Measurements from ENCODE around the gene OR10Z1. TPM values are rescaled to one million over a fixed set of nuclear protein-coding genes. Genes with fewer than 3 reads are reported as not detected.

Gene OR10Z1
- total RNA-seq, 1 donor from 2014 or later, result not detected

DNA sequence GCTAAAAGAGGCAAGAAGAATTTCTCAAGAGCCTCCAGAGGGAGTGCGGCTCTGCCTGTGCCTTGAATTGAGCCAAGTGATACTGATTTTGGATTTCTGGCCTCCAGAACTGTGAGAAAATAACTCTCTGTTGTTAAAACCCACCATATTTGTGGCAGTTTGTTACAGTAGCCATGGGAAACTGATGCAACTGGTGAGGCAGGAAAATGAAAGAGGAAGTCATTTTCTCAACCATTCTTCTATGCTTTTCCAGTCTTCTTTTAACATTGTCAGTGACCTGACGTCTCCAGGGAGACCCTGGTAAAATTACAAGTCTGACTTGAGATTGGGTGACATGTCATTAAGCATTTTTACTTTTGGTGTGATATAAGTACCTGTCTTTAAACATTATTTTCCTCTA, 40.5 kb upstream of the OR10Z1 start:
- TF ChIP-seq EZH2 (IDR thresholded peaks at IDR 0.05) (no peak), CTCF (IDR thresholded peaks at IDR 0.05) (no peak), EZH2phosphoT487 (IDR thresholded peaks at IDR 0.05) (no peak)
- no peak for DNase-seq (ENCODE audit: low spot score)
- no peak overlapping the region for H3K9ac ChIP-seq
- no peak overlapping the region for H3K27ac ChIP-seq
- no peaks in the 10 kb centered on the region for H3K4me1 ChIP-seq
- no peak overlapping the region for H3K4me3 ChIP-seq
- no peaks in the 10 kb centered on the region for H3K36me3 ChIP-seq
- H3K79me2 ChIP-seq (ENCODE audit: low read depth), result no peaks in the 10 kb centered on the region
- H3K4me3 Mint-ChIP-seq, result no peak overlapping the region
- H3K4me1 Mint-ChIP-seq, result no peaks in the 10 kb centered on the region
- no peaks in the 10 kb centered on the region for H3K27me3 ChIP-seq
- H4K20me1 ChIP-seq (ENCODE audit: low read depth), result no peaks in the 10 kb centered on the region
- H3K9me3 Mint-ChIP-seq, result no peaks in the 10 kb centered on the region
- no peaks in the 10 kb centered on the region for H3K36me3 Mint-ChIP-seq
- H3K27ac Mint-ChIP-seq, result no peak overlapping the region
- no peaks in the 10 kb centered on the region for H3F3A ChIP-seq (ENCODE audit: low read depth)
- no peak overlapping the region for H3K4me2 ChIP-seq
- no peaks in the 10 kb centered on the region for H3K27me3 Mint-ChIP-seq (ENCODE audit: insufficient read depth, low read depth)
- H3K9me3 ChIP-seq (ENCODE audit: low read depth), result no peaks in the 10 kb centered on the region
- no peak overlapping the region for H2AFZ ChIP-seq (replicated peaks)

DNA sequence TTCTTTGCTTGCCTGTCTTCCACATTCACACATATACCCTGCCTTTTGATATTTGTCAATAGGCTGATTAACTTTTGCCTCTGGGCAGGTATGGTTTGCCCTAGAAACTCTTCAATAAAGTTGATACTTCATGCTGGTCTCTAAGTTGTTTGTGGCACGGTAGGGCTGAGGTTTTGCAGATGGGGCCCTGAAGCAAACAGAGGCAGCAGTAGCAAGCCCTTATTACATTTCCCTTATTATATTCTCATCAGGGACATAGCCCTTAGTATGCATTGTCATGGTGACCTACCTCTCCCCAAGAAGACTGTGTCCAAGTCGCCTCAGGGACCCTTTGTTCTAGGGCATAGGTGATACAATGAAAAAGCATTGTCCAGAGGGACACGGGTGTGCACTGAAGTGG, 34.6 kb upstream of the OR10Z1 start, which contains the start of gene OR6P1:
Gene OR6P1, minus strand, starts transcription at position 101 of the 400 bp plus-strand sequence. CDS start 6,976 bp downstream, outside the sequence.
- Mint-ChIP-seq H3K36me3 (no peaks in the 10 kb centered on the region), H3K4me3 (no peak within 1 kb of the TSS), H3K27me3 (ENCODE audit: insufficient read depth, low read depth) (no peaks in the 10 kb centered on the region), H3K9me3 (no peaks in the 10 kb centered on the region), H3K4me1 (no peaks in the 10 kb centered on the region), H3K27ac (no peak within 1 kb of the TSS)
- Histone ChIP-seq H3K4me1 (no peaks in the 10 kb centered on the region), H3K9ac (no peak within 1 kb of the TSS), H3K79me2 (ENCODE audit: low read depth) (no peaks in the 10 kb centered on the region), H4K20me1 (ENCODE audit: low read depth) (no peaks in the 10 kb centered on the region), H2AFZ (replicated peaks) (no peak within 1 kb of the TSS), H3K9me3 (ENCODE audit: low read depth) (no peaks in the 10 kb centered on the region), H3K4me3 (no peak within 1 kb of the TSS), H3K36me3 (no peaks in the 10 kb centered on the region), H3K27me3 (no peaks in the 10 kb centered on the region), H3K27ac (no peak within 1 kb of the TSS), H3K4me2 (no peak within 1 kb of the TSS), H3F3A (ENCODE audit: low read depth) (no peaks in the 10 kb centered on the region)
- DNase-seq (ENCODE audit: low spot score), result no peak
- TF ChIP-seq EZH2 (IDR thresholded peaks at IDR 0.05) (no peak), CTCF (IDR thresholded peaks at IDR 0.05) (no peak), EZH2phosphoT487 (IDR thresholded peaks at IDR 0.05) (no peak)

DNA sequence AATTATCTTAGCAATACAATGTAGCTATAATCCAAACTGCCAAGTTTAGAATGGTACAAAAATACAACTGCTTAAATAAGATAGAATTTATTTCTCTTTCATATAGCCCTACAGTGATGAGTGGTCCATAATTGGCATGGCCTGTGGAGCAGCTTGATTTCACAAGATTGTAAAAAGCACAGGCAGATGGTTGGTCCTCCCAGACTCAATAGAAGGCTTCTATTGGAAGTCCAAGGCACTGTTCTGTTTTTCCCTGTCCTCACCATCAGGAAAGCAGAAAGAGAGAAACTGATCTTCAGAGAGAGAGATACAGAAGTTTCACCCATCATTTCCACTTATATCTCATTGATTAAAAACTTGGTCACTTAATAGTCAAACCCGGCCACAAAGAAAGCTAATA, 32.8 kb upstream of the OR10Z1 start:
- no peak for DNase-seq (ENCODE audit: low spot score)
- H3F3A ChIP-seq (ENCODE audit: low read depth), result no peaks in the 10 kb centered on the region
- H3K4me2 ChIP-seq, result no peak overlapping the region
- H3K27me3 Mint-ChIP-seq (ENCODE audit: insufficient read depth, low read depth), result no peaks in the 10 kb centered on the region
- no peak overlapping the region for H3K4me3 ChIP-seq
- H3K4me3 Mint-ChIP-seq, result no peak overlapping the region
- no peaks in the 10 kb centered on the region for H3K4me1 ChIP-seq
- no peak overlapping the region for H3K27ac ChIP-seq
- no peak overlapping the region for H3K27ac Mint-ChIP-seq
- TF ChIP-seq EZH2phosphoT487 (IDR thresholded peaks at IDR 0.05), result no peak
- no peak for TF ChIP-seq CTCF (IDR thresholded peaks at IDR 0.05)
- no peak for TF ChIP-seq EZH2 (IDR thresholded peaks at IDR 0.05)
- H3K27me3 ChIP-seq, result no peaks in the 10 kb centered on the region
- no peaks in the 10 kb centered on the region for H3K4me1 Mint-ChIP-seq
- no peaks in the 10 kb centered on the region for H3K9me3 ChIP-seq (ENCODE audit: low read depth)
- H3K79me2 ChIP-seq (ENCODE audit: low read depth), result no peaks in the 10 kb centered on the region
- H2AFZ ChIP-seq (replicated peaks), result no peak overlapping the region
- no peaks in the 10 kb centered on the region for H3K36me3 Mint-ChIP-seq
- no peaks in the 10 kb centered on the region for H3K9me3 Mint-ChIP-seq
- H4K20me1 ChIP-seq (ENCODE audit: low read depth), result no peaks in the 10 kb centered on the region
- H3K36me3 ChIP-seq, result no peaks in the 10 kb centered on the region
- H3K9ac ChIP-seq, result no peak overlapping the region
